PC-9 (cell line): Measurements from ENCODE around the gene ANXA7.

Source experiments
- CTCF ChIP-seq: fragments of 200-600 bp; sonication (generic); conservative IDR thresholded peaks from 2 replicates; pipeline ENCODE4 v1.6.1; 2017; ENCODE audit warnings: mixed run types, antibody characterized with exemption, mild to moderate bottlenecking, moderate library complexity
- EZH2 ChIP-seq: fragments of 200-600 bp; sonication (generic); IDR thresholded peaks from 2 replicates; pipeline ENCODE4 v1.8.0; 2017; ENCODE audit warnings: antibody characterized with exemption, low read depth

- TF ChIP-seq CTCF: no peak
- no peak for TF ChIP-seq EZH2
Observed at GRCh38 chr10:73413108-73413527, 740 bp downstream of the ANXA7 start.
